Stimulated activated CD4-positive, alpha-beta T cell treated with anti-CD3 and anti-CD28 coated beads, Interleukin-4, amount 100 ng/mL, for 48 hours (primary cell): ENCODE results near the gene CELSR1.
"Not testable (repeated sequence)": the region's sequence is repeated elsewhere in the genome, so short reads cannot be mapped to it uniquely, and the experiment has no call there.

Source experiments
- DNase-seq, 2 donors: peaks; one replicate each; pipeline ENCODE4 v3.0.0-alpha.2; 2020; ENCODE audit warnings: low read depth in 2 of 2

The CELSR1 gene

GRCh38 chr22:46484156-46484860 lies 53.1 kb downstream of the CELSR1 start:
- no peak for DNase-seq

GRCh38 chr22:46483353-46483752 lies 54.1 kb downstream of the CELSR1 start:
- no peak for DNase-seq

GRCh38 chr22:46482056-46482675 lies 55.3 kb downstream of the CELSR1 start:
- no peak for DNase-seq

GRCh38 chr22:46481386-46481785 lies 56.0 kb downstream of the CELSR1 start:
- no peak for DNase-seq

GRCh38 chr22:46480396-46480795 lies 57.0 kb downstream of the CELSR1 start:
- no peak for DNase-seq

GRCh38 chr22:46479046-46479445 lies 58.4 kb downstream of the CELSR1 start:
- no peak for DNase-seq

DNA sequence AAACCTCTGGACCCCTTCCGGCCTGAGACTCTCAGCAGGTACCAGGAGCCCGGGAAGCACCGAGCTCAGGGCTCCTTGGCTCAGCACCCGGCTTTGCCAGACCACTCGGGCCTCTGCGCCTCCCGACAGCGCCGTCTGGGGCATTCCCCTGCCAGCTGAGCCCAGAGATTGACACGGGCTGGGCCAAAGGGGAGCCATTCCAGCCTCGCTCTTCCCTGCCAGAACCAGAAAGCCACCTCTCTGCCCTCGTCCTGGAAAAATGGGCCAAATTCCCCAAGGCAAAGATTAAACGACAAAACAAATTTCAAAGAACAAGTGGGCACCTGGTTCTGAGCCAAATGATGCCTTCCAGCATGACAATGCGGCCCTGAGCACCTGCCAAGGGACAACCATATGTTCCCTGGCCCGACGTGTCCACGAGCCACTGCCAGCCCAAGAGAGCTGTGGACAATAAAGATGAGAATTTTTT lies 59.3 kb downstream of the CELSR1 start:
- DNase-seq: no peak

GRCh38 chr22:46476547-46476941 lies 60.9 kb downstream of the CELSR1 start:
- DNase-seq: peak in 1 of 2 donors; percentile 6

DNA sequence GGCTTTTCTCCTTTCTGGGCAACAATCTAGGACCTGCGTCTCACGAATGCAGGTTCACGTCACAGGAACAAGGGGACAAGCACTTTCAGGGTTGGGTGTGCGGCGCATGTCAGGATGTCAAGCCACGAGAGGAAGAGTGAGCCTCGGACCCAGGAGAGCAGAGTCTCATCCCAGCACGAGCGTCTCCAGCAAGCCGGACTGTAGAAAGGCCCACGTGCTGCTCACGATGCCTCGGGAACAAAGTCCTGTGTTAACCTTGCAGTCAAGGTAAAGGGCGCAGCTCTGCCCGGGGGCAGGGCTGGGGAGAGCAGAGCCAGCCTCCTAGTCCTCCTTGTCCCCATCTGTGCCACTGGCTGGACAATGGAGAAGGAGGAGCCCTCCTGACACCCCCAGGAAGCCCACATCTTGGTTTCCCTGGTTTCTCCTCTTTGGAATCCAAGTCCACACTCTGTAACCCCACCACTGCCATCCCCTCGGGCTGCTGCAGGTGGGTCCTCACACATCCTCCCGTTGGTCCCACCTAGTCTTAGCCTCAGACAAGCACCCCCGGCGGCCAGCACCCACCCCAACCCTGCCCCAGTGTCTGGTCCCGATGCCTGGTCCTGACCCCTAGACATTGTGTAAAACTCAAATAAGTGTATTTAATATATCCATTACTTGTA lies 63.4 kb downstream of the CELSR1 start:
- DNase-seq: no peak

DNA sequence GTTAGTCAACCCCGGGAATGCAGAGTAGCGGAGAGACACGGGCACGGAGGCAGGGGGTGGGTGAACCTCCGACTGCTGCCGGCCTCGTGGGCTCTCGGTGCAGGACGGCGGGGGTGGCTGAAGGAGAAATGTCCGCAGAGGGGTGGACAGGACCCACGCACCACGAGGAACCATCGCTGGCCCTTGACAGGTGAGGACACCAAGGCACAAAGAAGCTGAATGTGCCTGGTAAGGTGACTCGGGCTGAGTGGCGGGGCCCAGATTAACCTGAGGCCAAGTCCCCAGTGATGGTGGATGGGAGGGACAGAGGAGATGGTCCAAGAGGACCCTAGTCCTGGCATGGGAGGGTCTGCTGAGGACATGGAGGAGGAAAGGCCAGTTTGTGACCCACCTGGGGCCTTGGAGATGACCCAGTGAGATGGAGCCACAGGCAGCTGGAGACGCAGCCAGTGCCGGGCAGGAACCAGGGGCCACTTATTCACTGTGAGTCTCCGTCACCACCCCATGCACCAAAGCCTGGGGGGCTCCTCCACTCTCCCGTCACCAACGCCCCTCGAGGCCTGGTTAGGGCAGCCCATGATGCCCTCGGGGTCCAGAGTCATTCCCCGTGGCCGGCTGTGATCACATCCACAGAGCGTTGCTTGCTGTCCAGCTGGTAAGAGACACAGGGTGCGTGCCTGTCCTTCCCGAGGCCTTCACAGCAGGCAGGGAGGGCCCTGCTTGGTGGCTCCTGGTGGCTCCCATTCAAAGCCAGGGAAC lies 64.2 kb downstream of the CELSR1 start:
- no peak for DNase-seq

- DNase-seq: no peak
Measured at GRCh38 chr22:46472722-46473016, 64.8 kb downstream of the CELSR1 start.

DNA sequence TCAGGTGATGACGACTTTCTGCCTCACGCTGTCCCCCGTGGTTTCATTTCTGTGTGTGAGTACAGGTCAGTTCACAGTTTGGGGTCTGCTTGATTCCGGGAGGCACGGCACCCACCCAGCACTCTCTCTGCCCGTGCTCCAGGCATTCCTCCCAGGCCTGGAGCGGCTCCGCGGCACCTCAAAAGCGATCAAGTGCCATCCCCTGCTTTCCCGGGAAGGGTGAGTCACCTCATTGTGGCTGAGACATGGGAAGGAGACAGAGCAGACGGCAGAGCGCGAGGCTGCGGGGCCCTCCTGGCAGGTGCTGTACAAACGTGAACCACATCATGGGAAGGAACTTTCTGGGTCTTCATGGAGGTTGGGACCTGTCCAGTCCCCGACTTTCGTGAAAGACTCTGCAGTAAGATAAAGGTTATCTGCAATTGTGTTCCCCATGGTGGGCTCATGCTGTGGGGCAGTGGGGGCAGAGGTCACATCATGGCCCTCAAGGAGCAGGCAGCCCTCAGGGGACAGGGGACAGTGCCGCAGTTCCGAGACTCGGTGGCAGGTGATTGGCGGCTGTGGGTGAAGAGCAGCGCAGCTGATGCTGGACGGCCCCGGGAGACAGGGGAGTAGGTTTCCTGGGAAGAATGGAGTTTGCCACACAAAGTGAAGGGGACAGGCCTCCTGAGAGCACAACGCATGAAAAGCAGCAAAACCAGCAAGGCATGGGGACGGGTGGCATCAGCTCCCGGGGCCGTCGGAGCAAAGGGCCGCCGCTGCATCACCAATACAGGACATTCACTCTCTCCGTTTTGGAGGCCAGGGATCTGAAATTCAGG lies 65.3 kb downstream of the CELSR1 start:
- DNase-seq: no peak

DNA sequence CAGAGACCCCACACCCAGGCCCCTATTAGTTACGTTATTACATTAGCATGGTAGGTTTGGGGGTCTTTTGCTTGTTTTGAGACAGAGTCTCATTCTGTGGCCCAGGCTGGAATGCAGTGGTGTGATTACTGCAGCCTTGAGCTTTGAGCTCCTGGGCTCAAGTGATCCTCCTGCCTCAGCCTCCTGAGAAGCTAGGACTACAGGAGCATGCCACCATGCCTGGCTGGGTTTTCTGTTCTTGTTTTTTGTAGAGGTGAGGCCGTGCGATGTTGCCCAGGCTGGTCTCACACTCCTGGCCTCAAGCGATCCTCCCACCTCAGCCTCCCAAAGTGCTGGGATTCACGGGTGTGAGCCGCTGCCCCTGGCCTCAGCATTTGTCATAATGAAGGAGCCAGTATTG lies 66.1 kb downstream of the CELSR1 start:
- DNase-seq: not testable (repeated sequence)

DNA sequence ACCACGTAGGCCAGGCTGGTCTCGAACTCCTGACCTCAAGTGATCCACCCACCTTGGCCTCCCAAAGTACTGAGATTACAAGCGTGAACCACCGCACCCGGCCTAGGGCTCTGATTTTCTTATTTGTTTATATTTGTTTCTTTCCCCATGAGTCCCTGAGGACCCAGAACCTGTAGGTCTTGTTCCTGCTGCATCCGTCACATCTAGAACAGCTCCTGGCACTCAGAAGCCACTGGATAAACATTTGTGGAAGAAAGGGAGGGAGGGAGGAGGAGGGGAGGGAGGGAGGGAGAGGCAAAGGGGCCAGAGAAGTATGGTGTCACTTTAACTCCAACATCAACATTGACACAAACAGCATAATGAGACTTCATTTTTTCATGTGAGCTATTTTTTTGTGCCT lies 67.7 kb downstream of the CELSR1 start:
- no peak for DNase-seq

- no peak for DNase-seq
Measured at GRCh38 chr22:46467006-46467405, 70.4 kb downstream of the CELSR1 start.

DNA sequence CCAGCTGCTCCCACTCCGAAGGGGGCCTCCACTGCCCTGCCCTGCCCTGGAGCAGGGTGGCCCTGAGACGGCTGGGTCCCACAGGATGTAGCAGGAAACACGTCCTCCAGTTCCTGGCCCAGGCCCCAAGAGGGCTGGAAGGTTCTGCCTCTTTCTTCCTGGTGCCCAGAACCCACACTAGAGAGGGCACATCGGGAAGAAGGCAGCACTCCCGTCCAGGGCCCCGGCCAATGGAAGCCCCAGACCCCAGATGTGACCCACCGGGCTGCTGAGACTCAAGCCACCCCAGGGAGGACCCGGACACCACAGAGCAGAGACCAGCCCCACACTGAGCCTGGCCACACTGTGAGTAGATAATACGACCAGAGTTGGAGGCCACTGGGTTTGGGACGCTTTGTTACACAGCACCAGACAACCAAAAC lies 71.2 kb downstream of the CELSR1 start:
- DNase-seq: no peak

GRCh38 chr22:46465793-46466192 lies 71.6 kb downstream of the CELSR1 start:
- no peak for DNase-seq

- no peak for DNase-seq
Measured at GRCh38 chr22:46465345-46465720, 72.1 kb downstream of the CELSR1 start.

DNA sequence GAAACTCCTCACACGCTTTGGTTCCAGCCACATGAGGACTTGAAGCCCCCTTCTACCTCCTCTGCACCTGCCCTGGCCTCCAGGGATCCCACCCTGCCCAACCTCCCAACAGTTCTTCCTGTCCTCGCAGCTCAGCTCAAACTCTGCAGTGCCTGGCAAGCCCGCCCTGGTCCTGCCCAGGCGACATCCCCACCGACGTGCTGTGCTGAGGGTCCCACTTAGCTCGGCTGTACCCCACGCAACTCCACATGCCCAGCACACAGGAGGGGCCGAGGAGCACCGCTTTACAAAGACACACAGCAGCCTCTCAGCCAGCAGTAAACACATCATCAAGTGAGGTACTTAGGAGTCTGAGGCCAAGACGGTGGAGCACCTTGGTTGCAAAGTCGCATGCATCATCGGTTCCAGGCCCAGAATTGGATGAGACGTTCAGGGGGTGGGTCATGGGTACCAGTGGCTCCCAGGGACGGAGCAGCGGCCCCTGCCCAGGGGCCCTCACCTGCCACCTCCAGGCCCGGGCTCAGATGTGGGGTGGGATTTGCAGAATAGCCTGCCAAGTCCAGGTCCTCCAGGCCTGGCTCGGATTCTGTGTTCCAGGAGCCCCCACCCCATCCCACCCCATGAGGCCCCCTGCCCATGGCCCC lies 72.6 kb downstream of the CELSR1 start:
- DNase-seq: no peak

- DNase-seq: no peak
Measured at GRCh38 chr22:46464296-46464695, 73.1 kb downstream of the CELSR1 start.
